Measurements from ENCODE around the gene ANKH.

ANKH gene

GRCh38 chr5:14667770-14668169 lies 203.8 kb downstream of the ANKH start:
- H3K27ac ChIP-seq: no peak overlapping the region
- H3K4me3 ChIP-seq: no peak overlapping the region
- no peak for TF ChIP-seq CTCF (IDR thresholded peaks at IDR 0.05)
- DNase-seq (ENCODE audit: low spot score): no peak

- no peak overlapping the region for H3K27ac ChIP-seq
- no peak overlapping the region for H3K4me3 ChIP-seq
- no peak for DNase-seq (ENCODE audit: low spot score)
- no peak for TF ChIP-seq CTCF (IDR thresholded peaks at IDR 0.05)
Observed at GRCh38 chr5:14667290-14667689, 204.3 kb downstream of the ANKH start.

- H3K4me3 ChIP-seq: peak overlapping the region; percentile 89
- no peak overlapping the region for H3K27ac ChIP-seq
- no peak for TF ChIP-seq CTCF (IDR thresholded peaks at IDR 0.05)
- no peak for DNase-seq (ENCODE audit: low spot score)
Observed at GRCh38 chr5:14666357-14666756, 205.2 kb downstream of the ANKH start.

GRCh38 chr5:14665949-14666348 lies 205.6 kb downstream of the ANKH start:
- Histone ChIP-seq H3K27ac (no peak overlapping the region), H3K4me3 (peak overlapping the region; percentile 89)
- TF ChIP-seq CTCF (IDR thresholded peaks at IDR 0.05): no peak
- no peak for DNase-seq (ENCODE audit: low spot score)

- Histone ChIP-seq H3K4me3 (peak overlapping the region; percentile 89), H3K27ac (peak overlapping the region; percentile 79 to 93)
- TF ChIP-seq CTCF (IDR thresholded peaks at IDR 0.05): no peak
- no peak for DNase-seq (ENCODE audit: low spot score)
Observed at GRCh38 chr5:14665101-14665822, 206.3 kb downstream of the ANKH start.

- peak within 1 kb of the TSS; percentile 79 to 93 for H3K27ac ChIP-seq
- peak within 1 kb of the TSS; percentile 89 for H3K4me3 ChIP-seq
- no peak for TF ChIP-seq CTCF (IDR thresholded peaks at IDR 0.05)
- DNase-seq (ENCODE audit: low spot score): peak; percentile 92
Observed at GRCh38 chr5:14664270-14665100, 207.1 kb downstream of the ANKH start, which contains the start of gene OTULIN. TSS of gene OTULIN (plus strand) at chr5:14664718. CDS start at chr5:14664826, 108 bp downstream.
